H9 (cell line): Measurements from ENCODE around the gene FAM13A. TPM values are rescaled to one million over a fixed set of nuclear protein-coding genes. Genes with fewer than 3 reads are reported as not detected.

Experiments used
- DNase-seq: peaks from one replicate; pipeline ENCODE4 v3.0.0-alpha.2; 2017
- H2AFZ ChIP-seq: one replicate; pipeline ENCODE4 v1.6.1; 2013; ENCODE audit warnings: mild to moderate bottlenecking, low read length, control low read depth, moderate library complexity
- H2AK5ac ChIP-seq: 2 replicates; pipeline ENCODE4 v1.6.1; 2013; ENCODE audit warnings: low read length, control low read depth, mixed read lengths; ENCODE audit not compliant: insufficient read length
- H2BK120ac ChIP-seq: one replicate; pipeline ENCODE4 v1.6.1; 2013; ENCODE audit warnings: low read depth, mild to moderate bottlenecking, low read length, control low read depth, inconsistent platforms; ENCODE audit not compliant: poor library complexity, severe bottlenecking
- H2BK12ac ChIP-seq: 2 replicates; pipeline ENCODE4 v1.6.1; 2013; ENCODE audit warnings: low read length, control low read depth, mixed read lengths, low read depth; ENCODE audit not compliant: insufficient read length
- H2BK15ac ChIP-seq: 2 replicates; pipeline ENCODE4 v1.6.1; 2013; ENCODE audit warnings: low read depth, low read length, control low read depth
- H2BK20ac ChIP-seq: one replicate; pipeline ENCODE4 v1.6.1; 2013; ENCODE audit warnings: low read depth, mild to moderate bottlenecking, low read length, control low read depth, inconsistent platforms; ENCODE audit not compliant: poor library complexity, severe bottlenecking
- H2BK5ac ChIP-seq: 2 replicates; pipeline ENCODE4 v1.6.1; 2013; ENCODE audit warnings: low read length, control low read depth, mixed read lengths; ENCODE audit not compliant: insufficient read length
- H3K14ac ChIP-seq: 2 replicates; pipeline ENCODE4 v1.6.1; 2013; ENCODE audit warnings: low read length, control low read depth; ENCODE audit not compliant: insufficient read depth
- H3K18ac ChIP-seq: 2 replicates; pipeline ENCODE4 v1.6.1; 2013; ENCODE audit warnings: low read depth, mild to moderate bottlenecking, mixed read lengths, low read length, control low read depth; ENCODE audit not compliant: insufficient read length
- H3K23ac ChIP-seq: 2 replicates; pipeline ENCODE4 v1.6.1; 2013; ENCODE audit warnings: low read length, control low read depth, mixed read lengths, low read depth; ENCODE audit not compliant: insufficient read length
- H3K23me2 ChIP-seq: 2 replicates; pipeline ENCODE4 v1.6.1; 2013; ENCODE audit warnings: low read depth, mild to moderate bottlenecking, mixed read lengths, low read length, control low read depth; ENCODE audit not compliant: insufficient read length, poor library complexity, severe bottlenecking
- H3K27ac ChIP-seq: 2 replicates; pipeline ENCODE4 v1.5.1; 2013; ENCODE audit warnings: low read length, control low read depth, mixed read lengths, low read depth; ENCODE audit not compliant: insufficient read length
- H3K27me3 ChIP-seq: 2 replicates; pipeline ENCODE4 v1.6.1; 2013; ENCODE audit warnings: low read length, control low read depth, inconsistent platforms; ENCODE audit not compliant: insufficient read depth
- H3K4ac ChIP-seq: 2 replicates; pipeline ENCODE4 v1.6.1; 2013; ENCODE audit warnings: low read depth, mild to moderate bottlenecking, control low read depth, inconsistent platforms, low read length, moderate library complexity
- H3K4me1 ChIP-seq: 2 replicates; pipeline ENCODE4 v1.6.1; 2013; ENCODE audit warnings: low read length, control low read depth, inconsistent platforms; ENCODE audit not compliant: insufficient read depth
- H3K4me2 ChIP-seq: 2 replicates; pipeline ENCODE4 v1.6.1; 2013; ENCODE audit warnings: low read length, control low read depth, mixed read lengths; ENCODE audit not compliant: insufficient read length, insufficient read depth
- H3K56ac ChIP-seq: 2 replicates; pipeline ENCODE4 v1.6.1; 2013; ENCODE audit warnings: low read depth, mild to moderate bottlenecking, mixed read lengths, low read length, control low read depth; ENCODE audit not compliant: insufficient read length
- H3K79me1 ChIP-seq: 2 replicates; pipeline ENCODE4 v1.6.1; 2013; ENCODE audit warnings: low read depth, mild to moderate bottlenecking, moderate library complexity, low read length, control low read depth, inconsistent platforms; ENCODE audit not compliant: insufficient read depth, poor library complexity, severe bottlenecking
- H3K79me2 ChIP-seq: 2 replicates; pipeline ENCODE4 v1.6.1; 2013; ENCODE audit warnings: low read length, control low read depth, inconsistent platforms; ENCODE audit not compliant: insufficient read depth
- H3K9ac ChIP-seq: 2 replicates; pipeline ENCODE4 v1.6.1; 2013; ENCODE audit warnings: low read length, control low read depth, mixed read lengths; ENCODE audit not compliant: insufficient read length; ENCODE audit errors: extremely low read depth
- H3K9me3 ChIP-seq: one replicate; pipeline ENCODE4 v1.6.1; 2013; ENCODE audit warnings: low read depth, low read length, inconsistent platforms; ENCODE audit not compliant: control insufficient read depth
- H3T11ph ChIP-seq: one replicate; pipeline ENCODE4 v1.6.1; 2013; ENCODE audit warnings: mild to moderate bottlenecking, low read length, control low read depth, inconsistent platforms
- H4K20me1 ChIP-seq: one replicate; pipeline ENCODE4 v1.6.1; 2013; ENCODE audit not compliant: control insufficient read depth, insufficient read length, insufficient read depth
- H4K5ac ChIP-seq: 2 replicates; pipeline ENCODE4 v1.6.1; 2013; ENCODE audit warnings: low read depth, mild to moderate bottlenecking, mixed read lengths, low read length, control low read depth; ENCODE audit not compliant: insufficient read length
- H4K8ac ChIP-seq: replicated peaks from 2 replicates; pipeline ENCODE4 v1.6.1; 2013; ENCODE audit warnings: low read length, control low read depth, mixed read lengths, low read depth; ENCODE audit not compliant: insufficient read length
- H4K91ac ChIP-seq: 2 replicates; pipeline ENCODE4 v1.6.1; 2013; ENCODE audit warnings: low read depth, mild to moderate bottlenecking, moderate library complexity, mixed read lengths, low read length, control low read depth; ENCODE audit not compliant: insufficient read length
- H3K27ac Mint-ChIP-seq, 3 experiments: 2 replicates in 2 of 3; 3 replicates in 1 of 3; pipeline ENCODE4 v1.8.0; 2020 to 2021; ENCODE audit warnings: mixed read lengths in 3 of 3, mild to moderate bottlenecking in 1 of 3, moderate library complexity in 1 of 3
- H3K27me3 Mint-ChIP-seq: 2 replicates; pipeline ENCODE4 v1.8.0; 2021; ENCODE audit warnings: low read depth, mild to moderate bottlenecking, moderate library complexity, mixed read lengths
- H3K36me3 Mint-ChIP-seq, 3 experiments: 2 replicates in 2 of 3; 3 replicates in 1 of 3; pipeline ENCODE4 v1.8.0; 2020 to 2021; ENCODE audit warnings: low read depth in 3 of 3, mixed read lengths in 3 of 3; ENCODE audit not compliant: insufficient read depth in 1 of 3
- H3K4me1 Mint-ChIP-seq, 2 experiments: 2 replicates each; pipeline ENCODE4 v1.8.0; 2020; ENCODE audit warnings: mixed read lengths in 2 of 2
- H3K4me3 Mint-ChIP-seq, 2 experiments: 2 replicates in 1 of 2; 3 replicates in 1 of 2; pipeline ENCODE4 v1.8.0; 2020 to 2021; ENCODE audit warnings: mild to moderate bottlenecking in 2 of 2, mixed read lengths in 2 of 2, moderate library complexity in 1 of 2
- H3K9me3 Mint-ChIP-seq, 2 experiments: 2 replicates in 1 of 2; 3 replicates in 1 of 2; pipeline ENCODE4 v1.8.0; 2020; ENCODE audit warnings: mild to moderate bottlenecking in 2 of 2, mixed read lengths in 2 of 2, moderate library complexity in 1 of 2
- WGBS: extraction: QIAGEN DNeasy Blood & Tissue Kit; methylation state at CpG from one replicate; pipeline ENCODE4 v1.1.7; 2013; ENCODE audit warnings: missing lambda C conversion rate, low lambda C conversion rate, mixed read lengths; ENCODE audit not compliant: insufficient read length; ENCODE audit errors: extremely low coverage; 5-methylcytosine and 5-hydroxymethylcytosine counted together
- total RNA-seq: library from RNA; stranded (reverse); gene quantifications from 2 replicates; pipeline ENCODE4 v1.2.1, GENCODE V29; 2021
- TF ChIP-seq, protein P1 (sequence below): fragments of 200-600 bp; sonication (generic); conservative IDR thresholded peaks from 3 replicates; pipeline ENCODE4 v1.8.0; 2021; ENCODE audit warnings: antibody characterized with exemption, mild to moderate bottlenecking

The FAM13A gene
- total RNA-seq, 1 experiment from 2014 or later = 12.7 TPM

DNA sequence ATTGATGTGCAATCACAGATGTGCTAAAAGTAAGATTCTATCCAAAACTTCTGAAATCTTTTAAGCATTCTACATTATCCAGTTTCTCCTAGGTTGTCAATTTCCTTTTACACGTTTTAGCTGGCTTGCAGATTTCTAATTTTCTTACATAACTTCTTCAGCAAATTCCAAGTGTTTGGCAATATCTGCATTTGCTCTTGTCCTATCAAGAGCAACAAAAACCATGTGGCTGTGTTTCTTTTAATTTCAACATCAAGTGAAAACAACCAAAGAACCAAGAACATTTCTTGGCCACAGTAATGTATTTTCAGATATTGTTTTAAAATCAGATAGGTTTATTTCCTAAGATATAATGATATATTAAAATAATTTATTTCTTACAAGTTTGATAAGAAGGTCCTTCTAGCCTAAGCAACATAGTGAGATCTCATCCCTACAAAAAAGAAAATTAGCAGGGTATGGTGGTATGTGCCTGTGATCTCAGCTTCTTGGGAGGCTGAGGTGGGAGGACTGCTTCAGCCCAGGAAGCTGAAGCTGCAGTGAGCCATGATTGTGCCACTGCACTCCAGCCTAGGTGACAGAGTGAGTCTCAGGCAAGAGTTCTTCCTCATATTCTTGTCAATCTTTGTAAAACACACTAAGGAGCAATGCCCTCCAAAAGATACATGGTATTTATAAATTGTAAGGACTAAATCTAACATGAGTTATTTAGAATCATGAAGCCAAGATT is 228.0 kb downstream of the FAM13A start:
- Histone ChIP-seq H3K79me1 (no peaks in the 10 kb centered on the region), H3K27ac (no peak overlapping the region), H3K4me2 (no peak overlapping the region), H4K20me1 (no peaks in the 10 kb centered on the region), H2BK20ac (no peak overlapping the region), H3K27me3 (no peaks in the 10 kb centered on the region), H2BK15ac (no peak overlapping the region), H3K4ac (no peak overlapping the region), H3K23ac (no peak overlapping the region), H4K91ac (no peak overlapping the region), H2AFZ (no peak overlapping the region), H3K4me1 (no peaks in the 10 kb centered on the region), H3T11ph (no peak overlapping the region), H3K9me3 (no peaks in the 10 kb centered on the region), H3K18ac (no peak overlapping the region), H4K5ac (no peak overlapping the region), H2BK5ac (no peak overlapping the region), H2BK12ac (no peak overlapping the region), H3K9ac (no peak overlapping the region), H3K56ac (no peak overlapping the region), H3K79me2 (no peaks in the 10 kb centered on the region), H3K14ac (no peak overlapping the region), H3K23me2 (no peaks in the 10 kb centered on the region), H2AK5ac (no peak overlapping the region), H2BK120ac (no peak overlapping the region), H4K8ac (no peak overlapping the region)
- Mint-ChIP-seq H3K27ac (no peak overlapping the region), H3K9me3 (no peaks in the 10 kb centered on the region), H3K4me3 (no peak overlapping the region), H3K36me3 (no peaks in the 10 kb centered on the region), H3K4me1 (0 out of 4 replicates have a peak, but pooled peaks cover 0 to 2% of the 10 kb centered on the region in 2 experiments), H3K27me3 (no peaks in the 10 kb centered on the region)
- no CpG with 5 or more reads among the region's 1 CpG for WGBS
- DNase-seq = no peak
- TF ChIP-seq, protein P1, sequence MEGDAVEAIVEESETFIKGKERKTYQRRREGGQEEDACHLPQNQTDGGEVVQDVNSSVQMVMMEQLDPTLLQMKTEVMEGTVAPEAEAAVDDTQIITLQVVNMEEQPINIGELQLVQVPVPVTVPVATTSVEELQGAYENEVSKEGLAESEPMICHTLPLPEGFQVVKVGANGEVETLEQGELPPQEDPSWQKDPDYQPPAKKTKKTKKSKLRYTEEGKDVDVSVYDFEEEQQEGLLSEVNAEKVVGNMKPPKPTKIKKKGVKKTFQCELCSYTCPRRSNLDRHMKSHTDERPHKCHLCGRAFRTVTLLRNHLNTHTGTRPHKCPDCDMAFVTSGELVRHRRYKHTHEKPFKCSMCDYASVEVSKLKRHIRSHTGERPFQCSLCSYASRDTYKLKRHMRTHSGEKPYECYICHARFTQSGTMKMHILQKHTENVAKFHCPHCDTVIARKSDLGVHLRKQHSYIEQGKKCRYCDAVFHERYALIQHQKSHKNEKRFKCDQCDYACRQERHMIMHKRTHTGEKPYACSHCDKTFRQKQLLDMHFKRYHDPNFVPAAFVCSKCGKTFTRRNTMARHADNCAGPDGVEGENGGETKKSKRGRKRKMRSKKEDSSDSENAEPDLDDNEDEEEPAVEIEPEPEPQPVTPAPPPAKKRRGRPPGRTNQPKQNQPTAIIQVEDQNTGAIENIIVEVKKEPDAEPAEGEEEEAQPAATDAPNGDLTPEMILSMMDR = no peak
